CD14-positive monocyte (primary cell): Measurements from ENCODE around the gene MTUS2. TPM values are rescaled to one million over a fixed set of nuclear protein-coding genes. Genes with fewer than 3 reads are reported as not detected.
A peak's percentile ranks its signal among the peaks of the same experiment; 100 is the strongest.

Experiments used
- DNase-seq, 3 donors: peaks; one replicate each; pipeline ENCODE4 v3.0.0-alpha.2; 2011 to 2022
- H2AFZ ChIP-seq: 2 replicates; pipeline ENCODE4 v1.6.0; 2012; ENCODE audit warnings: mild to moderate bottlenecking, low read depth, low read length, inconsistent platforms; ENCODE audit not compliant: insufficient read depth, poor library complexity, severe bottlenecking
- H3K27ac ChIP-seq, 2 donors: 1 replicate in 1 of 2; 2 replicates in 1 of 2; pipeline ENCODE4 v1.5.1; 2012 to 2013; ENCODE audit warnings: low read length in 2 of 2, control low read depth in 1 of 2, inconsistent platforms in 1 of 2, low read depth in 1 of 2, mild to moderate bottlenecking in 1 of 2
- H3K27me3 ChIP-seq, 2 donors: one replicate each; pipeline versions ENCODE4 v1.6.0 to v1.6.1; 2011 to 2013; ENCODE audit warnings: low read length in 2 of 2; ENCODE audit not compliant: control insufficient read depth in 2 of 2, insufficient read depth in 2 of 2
- H3K36me3 ChIP-seq, 2 donors: replicated peaks in 1 of 2; 1 replicate in 1 of 2; 2 replicates in 1 of 2; pipeline versions ENCODE4 v1.5.1 to v1.6.1; 2012 to 2013; ENCODE audit warnings: low read length in 2 of 2, control low read depth in 1 of 2, inconsistent platforms in 1 of 2, mild to moderate bottlenecking in 1 of 2; ENCODE audit not compliant: insufficient read depth in 2 of 2, control insufficient read depth in 1 of 2
- H3K4me1 ChIP-seq, 2 donors: 1 replicate in 1 of 2; 2 replicates in 1 of 2; pipeline versions ENCODE4 v1.5.1 to v1.6.1; 2012 to 2013; ENCODE audit warnings: low read length in 2 of 2, control low read depth in 1 of 2, inconsistent platforms in 1 of 2, mild to moderate bottlenecking in 1 of 2, moderate library complexity in 1 of 2; ENCODE audit not compliant: insufficient read depth in 2 of 2, control insufficient read depth in 1 of 2
- H3K4me2 ChIP-seq: replicated peaks from 2 replicates; pipeline ENCODE3; 2012; ENCODE audit warnings: low read length, moderate library complexity, mild to moderate bottlenecking; ENCODE audit not compliant: poor library complexity, severe bottlenecking; ENCODE audit errors: extremely low read depth
- H3K4me3 ChIP-seq, 3 experiments: fragments of 200-600 bp in 1 of 3; sonication (generic) in 1 of 3; replicated peaks in 1 of 3; 1 replicate in 2 of 3; 2 replicates in 1 of 3; pipeline ENCODE4 v1.5.1; 2011 to 2013; ENCODE audit warnings: low read length in 3 of 3, mild to moderate bottlenecking in 3 of 3, control low read depth in 2 of 3, low read depth in 2 of 3, inconsistent platforms in 1 of 3, moderate library complexity in 1 of 3
- H3K79me2 ChIP-seq: 2 replicates; pipeline ENCODE4 v1.6.0; 2012; ENCODE audit warnings: mild to moderate bottlenecking, control low read depth, inconsistent platforms, low read length, moderate library complexity; ENCODE audit not compliant: insufficient read depth
- H3K9ac ChIP-seq: 2 replicates; pipeline ENCODE4 v1.6.0; 2017; ENCODE audit warnings: low read length, mild to moderate bottlenecking; ENCODE audit not compliant: insufficient read depth, poor library complexity, severe bottlenecking
- H3K9me3 ChIP-seq, 2 donors: replicated peaks in 1 of 2; 1 replicate in 1 of 2; 2 replicates in 1 of 2; pipeline versions ENCODE4 v1.5.1 to v1.6.1; 2012 to 2013; ENCODE audit warnings: low read length in 2 of 2, control low read depth in 1 of 2; ENCODE audit not compliant: control insufficient read depth in 1 of 2, insufficient read depth in 1 of 2
- H4K20me1 ChIP-seq: 2 replicates; pipeline ENCODE4 v1.6.0; 2012; ENCODE audit warnings: mild to moderate bottlenecking, low read length, control low read depth, moderate library complexity; ENCODE audit not compliant: insufficient read depth
- H3K27ac Mint-ChIP-seq, 7 donors: one replicate each; pipeline ENCODE4 v1.8.0; 2020; ENCODE audit warnings: mild to moderate bottlenecking in 7 of 7, mixed read lengths in 7 of 7, moderate library complexity in 6 of 7, inconsistent platforms in 2 of 7
- H3K27me3 Mint-ChIP-seq, 3 donors: one replicate each; pipeline ENCODE4 v1.8.0; 2021 to 2022; ENCODE audit warnings: low read depth in 3 of 3, mild to moderate bottlenecking in 3 of 3, mixed read lengths in 3 of 3, moderate library complexity in 3 of 3, inconsistent platforms in 1 of 3
- H3K36me3 Mint-ChIP-seq, 2 donors: one replicate each; pipeline ENCODE4 v1.8.0; 2020; ENCODE audit warnings: mixed read lengths in 2 of 2, inconsistent platforms in 1 of 2, mild to moderate bottlenecking in 1 of 2
- H3K4me1 Mint-ChIP-seq: one replicate; pipeline ENCODE4 v1.8.0; 2020; ENCODE audit warnings: mild to moderate bottlenecking, mixed read lengths
- H3K4me3 Mint-ChIP-seq, 2 donors: one replicate each; pipeline ENCODE4 v1.8.0; 2020; ENCODE audit warnings: mild to moderate bottlenecking in 2 of 2, mixed read lengths in 2 of 2, moderate library complexity in 1 of 2
- H3K9me3 Mint-ChIP-seq, 7 donors: one replicate each; pipeline ENCODE4 v1.8.0; 2020 to 2022; ENCODE audit warnings: mixed read lengths in 7 of 7, mild to moderate bottlenecking in 6 of 7, moderate library complexity in 6 of 7, inconsistent platforms in 2 of 7
- WGBS: methylation state at CpG from one replicate; pipeline ENCODE4 v1.1.5; 2013; ENCODE audit warnings: missing lambda C conversion rate; ENCODE audit not compliant: insufficient coverage; 5-methylcytosine and 5-hydroxymethylcytosine counted together
- intact Hi-C, 2 donors: fragments of 100-400 bp; cut with micrococcal nuclease; formaldehyde crosslinking; loops; one replicate each; pipeline versions ENCODE4 v1.15.0 to v1.15.1; 2023
- polyA plus RNA-seq, 3 donors: library from polyadenylated mRNA; depleted of rRNA in 1 of 3; unstranded in 2 of 3; stranded (reverse) in 1 of 3; fragments of 300-500 nt in 2 of 3; fragments of >200 nt in 1 of 3; fragmentation: Illumina TruSeq in 2 of 3; gene quantifications; 1 replicate in 2 of 3; 2 replicates in 1 of 3; pipeline ENCODE4 v1.2.3, GENCODE V29; 2012 to 2021
- TF ChIP-seq, protein P1 (sequence below): fragments of 200-600 bp; IDR thresholded peaks from one replicate; pipeline ENCODE4 v1.8.0; 2022; ENCODE audit warnings: antibody characterized with exemption, mild to moderate bottlenecking

Gene MTUS2
- polyA plus RNA-seq, 3 donors = 0.04 TPM; not detected in 2

DNA sequence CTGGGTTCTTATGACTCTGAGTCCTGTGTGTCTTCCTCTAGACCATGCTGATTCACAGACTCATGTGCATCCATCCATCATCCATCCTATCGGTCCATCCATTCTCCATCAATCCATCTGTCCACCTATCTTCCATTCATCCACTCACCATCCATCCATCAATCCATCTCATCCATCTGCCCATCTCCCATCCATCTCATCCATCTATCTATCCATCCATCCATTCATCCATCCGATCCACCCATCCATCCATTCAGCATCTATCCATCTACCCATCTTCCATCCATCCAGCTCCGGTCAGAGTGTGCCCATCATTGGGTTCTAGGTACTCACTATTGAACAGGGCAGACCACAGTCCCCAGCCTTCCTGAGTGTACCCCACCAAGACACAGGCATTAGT is 699.8 kb downstream of the MTUS2 start:
- 92% methylated on average over 3 of the region's 3 CpGs for WGBS
- H3K36me3 ChIP-seq = peaks cover 83 to 98% of the 10 kb centered on the region in 2 donors

DNA sequence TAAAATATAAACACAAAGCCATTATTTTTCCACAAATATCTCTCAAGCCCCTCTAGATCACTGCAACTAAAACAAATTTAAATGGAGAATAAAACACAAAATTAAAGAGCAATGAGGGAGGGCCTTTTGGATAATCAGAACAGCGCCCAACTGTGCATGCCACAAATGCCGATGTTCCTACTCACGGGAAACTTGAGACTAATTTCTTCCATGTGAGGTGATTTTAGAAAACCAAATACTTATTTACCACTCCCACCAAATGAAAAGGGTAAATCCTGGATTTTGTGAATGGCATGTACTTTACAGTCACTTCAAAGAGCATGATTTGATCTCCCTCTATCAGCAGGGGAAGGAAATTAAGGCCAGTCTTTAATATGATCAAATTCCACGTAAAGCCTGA is 700.5 kb downstream of the MTUS2 start:
- H3K4me3 ChIP-seq = no peak overlapping the region
- H3K9me3 ChIP-seq = no peaks in the 10 kb centered on the region
- Mint-ChIP-seq H3K4me1 (no peaks in the 10 kb centered on the region), H3K9me3 (peaks cover 0 to 2% (median 0%) of the 10 kb centered on the region in 7 donors), H3K36me3 (peaks cover 72 to 76% of the 10 kb centered on the region in 2 donors), H3K4me3 (no peak overlapping the region), H3K27ac (no peak overlapping the region), H3K27me3 (peaks cover 0 to 2% (median 0%) of the 10 kb centered on the region in 3 donors)
- no peaks in the 10 kb centered on the region for H3K79me2 ChIP-seq
- H3K27ac ChIP-seq = no peak overlapping the region
- H3K27me3 ChIP-seq = no peaks in the 10 kb centered on the region
- peaks cover 76 to 90% of the 10 kb centered on the region in 2 donors for H3K36me3 ChIP-seq
- no CpG with 5 or more reads among the region's 4 CpGs for WGBS
- no peak overlapping the region for H2AFZ ChIP-seq
- no peak for DNase-seq
- no peaks in the 10 kb centered on the region for H4K20me1 ChIP-seq
- no peaks in the 10 kb centered on the region for H3K4me1 ChIP-seq
- H3K4me2 ChIP-seq = no peak overlapping the region
- TF ChIP-seq, protein P1, sequence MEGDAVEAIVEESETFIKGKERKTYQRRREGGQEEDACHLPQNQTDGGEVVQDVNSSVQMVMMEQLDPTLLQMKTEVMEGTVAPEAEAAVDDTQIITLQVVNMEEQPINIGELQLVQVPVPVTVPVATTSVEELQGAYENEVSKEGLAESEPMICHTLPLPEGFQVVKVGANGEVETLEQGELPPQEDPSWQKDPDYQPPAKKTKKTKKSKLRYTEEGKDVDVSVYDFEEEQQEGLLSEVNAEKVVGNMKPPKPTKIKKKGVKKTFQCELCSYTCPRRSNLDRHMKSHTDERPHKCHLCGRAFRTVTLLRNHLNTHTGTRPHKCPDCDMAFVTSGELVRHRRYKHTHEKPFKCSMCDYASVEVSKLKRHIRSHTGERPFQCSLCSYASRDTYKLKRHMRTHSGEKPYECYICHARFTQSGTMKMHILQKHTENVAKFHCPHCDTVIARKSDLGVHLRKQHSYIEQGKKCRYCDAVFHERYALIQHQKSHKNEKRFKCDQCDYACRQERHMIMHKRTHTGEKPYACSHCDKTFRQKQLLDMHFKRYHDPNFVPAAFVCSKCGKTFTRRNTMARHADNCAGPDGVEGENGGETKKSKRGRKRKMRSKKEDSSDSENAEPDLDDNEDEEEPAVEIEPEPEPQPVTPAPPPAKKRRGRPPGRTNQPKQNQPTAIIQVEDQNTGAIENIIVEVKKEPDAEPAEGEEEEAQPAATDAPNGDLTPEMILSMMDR = no peak
- intact Hi-C loops = no loop called here
- no peak overlapping the region for H3K9ac ChIP-seq

More for the DNA sequence above, 699.8 kb downstream of the MTUS2 start:
- no peaks in the 10 kb centered on the region for H3K79me2 ChIP-seq
- no peak overlapping the region for H3K9ac ChIP-seq
- Mint-ChIP-seq H3K4me3 (no peak overlapping the region), H3K27ac (peak overlapping the region in 1 of 7 donors; percentile 0), H3K4me1 (no peaks in the 10 kb centered on the region), H3K36me3 (peaks cover 74 to 75% of the 10 kb centered on the region in 2 donors), H3K27me3 (peaks cover 0 to 2% (median 0%) of the 10 kb centered on the region in 3 donors), H3K9me3 (peaks cover 0 to 2% (median 0%) of the 10 kb centered on the region in 7 donors)
- H2AFZ ChIP-seq = no peak overlapping the region
- no peaks in the 10 kb centered on the region for H3K4me1 ChIP-seq
- TF ChIP-seq, protein P1 = no peak
- H3K27me3 ChIP-seq = no peaks in the 10 kb centered on the region
- H3K4me3 ChIP-seq = no peak overlapping the region
- H3K27ac ChIP-seq = no peak overlapping the region
- no peaks in the 10 kb centered on the region for H4K20me1 ChIP-seq
- no peak for DNase-seq
- intact Hi-C loops = no loop called here
- no peak overlapping the region for H3K4me2 ChIP-seq
- H3K9me3 ChIP-seq = no peaks in the 10 kb centered on the region
